Neural cell (in vitro differentiated cells): ENCODE data around the gene SEMA7A.

Experiments
- EP300 ChIP-seq: fragments of 450-650 bp; conservative IDR thresholded peaks from 2 replicates; pipeline ENCODE4 v1.6.1; 2014; ENCODE audit warnings: antibody characterized with exemption, mild to moderate bottlenecking, moderate library complexity; ENCODE audit not compliant: poor library complexity, severe bottlenecking
- MXI1 ChIP-seq: fragments of 450-650 bp; conservative IDR thresholded peaks from 2 replicates; pipeline ENCODE4 v1.6.1; 2014; ENCODE audit warnings: antibody characterized with exemption, mild to moderate bottlenecking; ENCODE audit not compliant: poor library complexity, severe bottlenecking
- POLR2AphosphoS5 ChIP-seq: IDR thresholded peaks from 2 replicates; pipeline ENCODE4 v1.6.1; 2012
- TAF1 ChIP-seq: IDR thresholded peaks from 2 replicates; pipeline ENCODE4 v1.6.1; 2012; ENCODE audit warnings: low read depth
- TF ChIP-seq, protein P1 (sequence below): fragments of 450-650 bp; IDR thresholded peaks from 2 replicates; pipeline ENCODE4 v1.5.1; 2014; ENCODE audit warnings: antibody characterized with exemption, mild to moderate bottlenecking, moderate library complexity; ENCODE audit not compliant: poor library complexity, severe bottlenecking

DNA sequence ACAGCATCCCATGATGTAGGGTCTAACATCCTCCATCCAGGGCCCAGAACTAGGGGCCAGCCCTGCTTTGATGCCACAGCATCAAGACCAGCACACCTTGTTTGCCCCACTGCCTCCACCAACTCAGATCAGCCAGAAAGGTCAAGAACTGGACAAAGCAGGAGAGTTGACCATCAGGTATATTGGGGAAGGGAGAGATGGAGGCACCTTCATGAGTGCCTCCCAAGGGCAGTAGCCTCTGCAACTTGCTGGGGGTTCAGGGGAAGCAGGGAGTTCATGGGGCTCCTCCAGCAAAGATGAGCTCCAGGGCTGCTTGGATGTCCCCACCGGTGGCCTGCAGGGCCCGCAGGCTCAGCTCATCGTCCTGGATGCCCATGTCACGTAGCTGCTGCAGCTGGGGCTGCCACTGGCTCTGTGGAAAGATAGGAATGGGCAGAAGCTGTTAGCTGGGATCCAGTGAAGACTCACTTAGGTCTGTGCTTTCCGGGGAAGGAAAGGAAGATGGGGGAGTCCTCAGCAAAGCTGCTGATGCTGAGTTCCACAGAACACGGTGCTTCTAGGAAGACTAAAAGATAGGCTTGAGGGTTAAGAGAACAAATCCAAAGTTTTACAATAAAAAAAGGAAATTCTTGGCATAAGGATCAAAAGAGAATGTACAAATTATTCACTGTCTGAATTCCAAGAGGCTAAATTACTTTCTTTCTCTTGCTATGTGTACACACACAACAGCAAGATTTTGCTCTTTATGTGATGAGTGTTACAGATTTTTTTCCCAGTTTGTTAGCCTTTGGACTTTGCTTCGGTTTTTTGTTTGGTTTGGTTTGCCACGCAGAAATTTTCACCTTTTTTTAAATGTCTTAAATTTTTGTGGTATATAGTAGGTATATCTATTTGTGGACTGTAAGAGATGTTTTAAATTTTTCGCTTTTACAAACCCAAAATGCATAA is 12.3 kb upstream of the SEMA7A start:
- TF ChIP-seq, protein P1, sequence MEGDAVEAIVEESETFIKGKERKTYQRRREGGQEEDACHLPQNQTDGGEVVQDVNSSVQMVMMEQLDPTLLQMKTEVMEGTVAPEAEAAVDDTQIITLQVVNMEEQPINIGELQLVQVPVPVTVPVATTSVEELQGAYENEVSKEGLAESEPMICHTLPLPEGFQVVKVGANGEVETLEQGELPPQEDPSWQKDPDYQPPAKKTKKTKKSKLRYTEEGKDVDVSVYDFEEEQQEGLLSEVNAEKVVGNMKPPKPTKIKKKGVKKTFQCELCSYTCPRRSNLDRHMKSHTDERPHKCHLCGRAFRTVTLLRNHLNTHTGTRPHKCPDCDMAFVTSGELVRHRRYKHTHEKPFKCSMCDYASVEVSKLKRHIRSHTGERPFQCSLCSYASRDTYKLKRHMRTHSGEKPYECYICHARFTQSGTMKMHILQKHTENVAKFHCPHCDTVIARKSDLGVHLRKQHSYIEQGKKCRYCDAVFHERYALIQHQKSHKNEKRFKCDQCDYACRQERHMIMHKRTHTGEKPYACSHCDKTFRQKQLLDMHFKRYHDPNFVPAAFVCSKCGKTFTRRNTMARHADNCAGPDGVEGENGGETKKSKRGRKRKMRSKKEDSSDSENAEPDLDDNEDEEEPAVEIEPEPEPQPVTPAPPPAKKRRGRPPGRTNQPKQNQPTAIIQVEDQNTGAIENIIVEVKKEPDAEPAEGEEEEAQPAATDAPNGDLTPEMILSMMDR: no peak
- TF ChIP-seq EP300 (no peak), POLR2AphosphoS5 (no peak), TAF1 (no peak), MXI1 (no peak)
